NCI-H460 (cell line): ENCODE data around the gene ALPG. TPM values are rescaled to one million over a fixed set of nuclear protein-coding genes. Genes with fewer than 3 reads are reported as not detected.
"Not testable (repeated sequence)": the region's sequence is repeated elsewhere in the genome, so short reads cannot be mapped to it uniquely, and the experiment has no call there.

Experiments used
- DNase-seq: peaks from one replicate; pipeline ENCODE4 v3.0.0-alpha.2; 2016; ENCODE audit warnings: low read depth; ENCODE audit errors: extremely low read depth
- total RNA-seq: library from RNA; depleted of rRNA; stranded (reverse); fragments of >200 nt; shearing (Covaris generic); gene quantifications from 2 replicates; pipeline ENCODE4 v1.2.3, GENCODE V29; 2014

The ALPG gene
- total RNA-seq, 1 experiment from 2014 or later: not detected

DNA sequence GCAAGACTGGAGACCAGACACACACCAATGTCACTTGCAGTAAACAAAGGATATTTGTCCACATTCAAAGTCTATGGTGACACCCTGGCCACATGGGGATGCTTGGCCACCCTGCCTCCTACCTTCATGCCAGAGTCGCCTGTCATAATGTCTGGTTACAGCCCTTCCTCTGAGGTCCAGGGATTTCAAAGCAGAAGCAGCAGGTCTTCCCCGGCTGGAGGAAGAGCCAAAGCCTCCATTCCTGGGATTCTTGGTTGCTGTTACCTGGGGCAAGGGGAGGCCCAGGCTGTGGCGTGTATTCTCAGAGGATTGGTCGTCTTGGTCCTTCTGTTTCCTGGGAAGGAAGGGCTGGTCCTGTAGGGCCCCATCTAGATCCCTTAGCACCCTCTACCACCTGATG lies 30.4 kb upstream of the ALPG start:
- no peak for DNase-seq

DNA sequence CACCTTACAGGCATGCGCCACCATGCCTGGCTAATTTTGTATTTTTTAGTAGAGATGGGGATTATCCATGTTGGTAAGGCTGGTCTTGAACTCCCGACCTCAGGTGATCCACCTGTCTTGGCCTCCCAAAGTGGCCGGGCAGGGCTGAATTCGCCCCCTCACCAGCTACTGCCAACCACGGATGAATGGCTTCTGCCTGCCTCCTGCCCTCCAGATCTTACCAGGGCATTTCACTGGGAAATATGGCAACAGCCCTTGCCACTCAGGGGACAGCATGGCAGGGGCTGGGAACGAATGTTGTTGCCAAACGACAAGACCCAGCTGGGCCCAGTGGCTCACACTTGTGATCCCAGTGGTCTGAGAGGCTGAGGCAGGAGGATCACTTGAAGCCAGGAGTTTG lies 29.9 kb upstream of the ALPG start:
- no peak for DNase-seq

GRCh38 chr2:232377319-232377718 lies 29.3 kb upstream of the ALPG start:
- no peak for DNase-seq

DNA sequence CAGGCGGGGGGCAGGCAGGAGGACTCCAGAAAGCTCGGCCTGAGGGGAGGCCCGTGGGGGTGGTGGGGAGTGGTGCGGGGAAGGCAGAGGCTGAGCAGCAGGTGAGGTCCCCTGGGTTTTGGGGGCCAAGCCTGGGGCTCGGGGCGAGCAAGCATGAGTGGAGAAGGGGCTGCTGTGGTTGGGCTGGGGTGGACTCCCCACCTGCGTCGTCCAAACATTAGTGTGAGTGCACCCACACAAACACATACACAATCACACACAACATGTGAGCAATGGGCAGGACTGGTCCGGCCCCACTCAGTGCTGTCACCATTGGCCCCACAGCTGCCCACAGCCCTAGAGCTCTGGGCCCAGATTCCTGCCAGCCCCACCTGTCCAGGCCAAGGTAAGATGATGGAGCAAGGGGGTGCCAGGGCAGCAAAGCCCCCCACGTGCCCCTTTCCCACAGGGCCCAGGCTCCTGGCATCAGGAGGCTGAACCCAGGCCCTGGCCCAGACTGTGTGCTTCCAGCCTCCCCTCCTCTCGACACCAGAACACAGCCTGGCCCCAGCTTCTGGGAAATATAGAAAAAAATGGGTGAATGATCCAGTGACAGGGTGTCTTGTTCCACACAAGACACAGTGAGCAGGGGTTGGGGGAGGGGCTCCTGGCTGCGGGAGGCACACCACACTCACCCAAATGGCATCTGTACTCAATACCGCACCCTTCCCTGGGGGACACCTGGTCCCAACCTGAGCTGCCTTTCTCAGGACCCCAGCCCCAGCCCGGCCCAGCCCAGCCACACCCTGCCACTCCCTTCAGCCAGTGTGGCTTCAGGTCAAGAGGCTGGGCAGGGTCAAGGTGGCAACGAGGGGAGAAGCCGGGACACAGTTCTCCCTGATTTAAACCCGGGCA lies 28.6 kb upstream of the ALPG start:
- no peak for DNase-seq

DNA sequence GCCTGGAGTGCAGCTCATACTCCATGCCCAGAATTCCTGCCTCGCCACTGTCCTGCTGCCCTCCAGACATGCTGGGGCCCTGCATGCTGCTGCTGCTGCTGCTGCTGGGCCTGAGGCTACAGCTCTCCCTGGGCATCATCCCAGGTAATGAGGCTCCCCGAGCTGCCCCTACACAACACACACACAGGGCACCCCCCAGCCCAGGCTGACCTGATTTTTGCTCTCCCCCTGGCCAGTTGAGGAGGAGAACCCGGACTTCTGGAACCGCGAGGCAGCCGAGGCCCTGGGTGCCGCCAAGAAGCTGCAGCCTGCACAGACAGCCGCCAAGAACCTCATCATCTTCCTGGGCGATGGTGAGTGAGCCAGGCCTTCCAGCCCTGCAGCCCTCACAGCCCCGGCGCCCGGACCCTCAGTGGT lies 27.9 kb upstream of the ALPG start, which contains the start of gene ALPP:
Gene ALPP (plus strand): TSS at position 17 of the 417 bp plus-strand sequence. CDS start 52 bp downstream, at position 69.
- DNase-seq: not testable (repeated sequence)

- not testable (repeated sequence) for DNase-seq
Observed at GRCh38 chr2:232379610-232380590, 26.7 kb upstream of the ALPG start.

GRCh38 chr2:232381204-232382031 lies 25.2 kb upstream of the ALPG start:
- not testable (repeated sequence) for DNase-seq

- DNase-seq: no peak
Observed at GRCh38 chr2:232382331-232383225, 24.1 kb upstream of the ALPG start.

DNA sequence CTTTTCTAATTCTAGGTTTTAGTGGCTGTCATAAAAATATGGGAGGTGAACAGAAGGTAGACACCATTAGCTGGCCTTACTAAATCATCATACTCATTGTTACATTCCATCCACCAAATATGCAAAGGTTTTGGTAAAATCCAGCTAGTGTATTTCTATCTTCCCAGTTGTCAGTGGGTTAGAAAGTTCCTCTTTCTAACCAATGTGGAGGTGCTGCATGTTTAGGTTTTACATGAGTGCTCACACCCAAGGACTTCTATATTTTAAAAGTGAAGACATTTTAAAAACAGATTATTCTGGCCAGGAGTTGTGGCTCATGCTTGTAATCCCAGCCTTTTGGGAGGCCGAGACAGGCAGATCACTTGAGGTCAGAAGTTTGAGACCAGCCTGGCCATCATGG lies 22.2 kb upstream of the ALPG start:
- DNase-seq: no peak

DNA sequence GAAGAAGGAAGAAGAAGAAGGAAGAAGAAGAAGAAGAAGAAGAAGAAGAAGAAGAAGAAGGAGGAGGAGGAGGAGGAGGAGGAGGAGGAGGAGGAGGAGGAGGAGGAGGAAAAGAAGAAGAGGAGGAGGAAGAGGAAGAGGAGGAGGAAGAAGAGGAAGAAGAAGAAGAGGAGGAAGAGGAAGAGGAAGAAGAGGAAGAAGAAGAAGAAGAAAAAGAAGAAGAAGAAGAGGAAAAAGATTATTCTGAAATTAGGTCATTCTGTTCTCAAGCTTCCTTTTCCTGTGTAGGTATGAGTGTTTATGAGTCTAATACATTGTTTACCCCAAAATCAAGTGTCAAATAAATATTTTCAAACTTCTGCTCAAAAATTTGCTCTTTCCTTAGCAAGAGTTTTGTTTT lies 21.6 kb upstream of the ALPG start:
- DNase-seq: not testable (repeated sequence)

DNA sequence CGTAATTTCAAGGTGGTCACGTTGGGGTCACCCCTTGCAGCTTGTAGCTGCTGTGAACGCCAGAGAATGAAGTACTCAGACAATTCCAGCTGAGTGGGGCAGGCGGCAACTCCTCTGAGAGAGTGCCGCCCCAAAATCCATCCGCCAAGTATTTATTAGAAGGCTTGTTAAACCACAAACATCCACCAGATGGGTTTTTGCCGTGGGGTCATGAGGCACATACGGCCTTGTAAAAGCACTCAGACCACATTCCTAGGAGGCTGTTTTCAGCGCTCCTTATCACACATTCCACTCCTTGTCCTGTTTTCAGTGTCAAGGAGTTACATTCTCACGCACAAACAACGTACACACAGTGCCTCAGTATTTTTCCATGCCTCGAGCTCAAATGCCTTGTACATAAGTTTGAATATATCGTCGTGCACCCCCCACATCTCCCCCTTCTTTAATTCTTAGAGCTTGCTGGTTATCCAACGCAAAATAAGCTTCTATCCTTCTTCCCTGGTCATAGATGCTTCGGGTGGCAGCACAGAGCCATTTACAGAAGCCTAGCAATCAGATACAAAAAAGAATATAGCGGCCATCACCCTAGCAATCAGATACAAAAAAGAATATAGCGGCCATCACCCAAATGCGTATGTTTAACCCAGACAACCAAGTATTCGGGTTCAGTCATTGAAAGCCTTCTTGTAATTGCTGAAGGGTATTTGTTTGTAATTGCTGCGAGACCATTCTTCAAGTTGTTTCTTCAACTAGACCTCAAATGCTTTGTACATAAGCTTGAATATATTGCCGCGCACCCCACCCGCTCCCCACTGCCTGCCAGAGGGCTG lies 20.8 kb upstream of the ALPG start:
- no peak for DNase-seq

- DNase-seq: no peak
Observed at GRCh38 chr2:232386490-232386739, 20.2 kb upstream of the ALPG start.

GRCh38 chr2:232386740-232387450 lies 19.7 kb upstream of the ALPG start:
- DNase-seq: peak; percentile 16

DNA sequence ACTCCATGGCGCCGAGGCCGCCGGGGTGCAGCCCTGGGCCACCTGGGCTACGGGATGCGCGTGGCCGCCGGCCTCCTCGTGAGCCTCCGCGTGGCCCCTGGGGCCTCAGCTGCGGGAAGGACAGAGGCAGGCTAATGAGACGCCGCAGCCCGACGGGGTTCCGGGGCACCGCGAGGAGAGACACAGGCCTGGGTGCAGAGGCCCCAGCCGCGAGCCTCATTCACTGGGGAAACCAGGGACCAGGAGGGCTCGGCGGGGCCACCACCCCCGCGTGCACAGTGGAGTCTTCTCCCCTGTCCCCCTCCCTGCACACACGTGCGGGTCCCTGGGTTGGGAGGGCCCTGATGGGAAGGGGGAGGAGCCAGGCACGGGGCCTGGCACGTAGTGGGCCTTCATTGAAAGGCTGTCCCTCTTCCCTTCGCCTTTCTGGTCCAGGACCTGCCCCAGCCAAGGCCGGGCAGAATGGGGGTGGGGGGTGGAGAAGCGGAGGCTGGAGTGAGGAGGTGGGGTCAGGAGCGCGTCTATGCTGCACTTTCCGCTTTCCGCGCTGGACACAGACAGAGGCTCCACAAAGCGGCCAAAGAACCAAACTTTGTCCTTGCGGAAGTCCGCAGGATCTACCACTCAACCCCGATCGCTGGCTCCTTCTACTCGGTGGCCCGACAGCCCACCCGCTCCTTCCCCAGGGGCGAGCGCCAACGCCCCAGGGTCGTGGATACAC lies 19.0 kb upstream of the ALPG start:
- no peak for DNase-seq

DNA sequence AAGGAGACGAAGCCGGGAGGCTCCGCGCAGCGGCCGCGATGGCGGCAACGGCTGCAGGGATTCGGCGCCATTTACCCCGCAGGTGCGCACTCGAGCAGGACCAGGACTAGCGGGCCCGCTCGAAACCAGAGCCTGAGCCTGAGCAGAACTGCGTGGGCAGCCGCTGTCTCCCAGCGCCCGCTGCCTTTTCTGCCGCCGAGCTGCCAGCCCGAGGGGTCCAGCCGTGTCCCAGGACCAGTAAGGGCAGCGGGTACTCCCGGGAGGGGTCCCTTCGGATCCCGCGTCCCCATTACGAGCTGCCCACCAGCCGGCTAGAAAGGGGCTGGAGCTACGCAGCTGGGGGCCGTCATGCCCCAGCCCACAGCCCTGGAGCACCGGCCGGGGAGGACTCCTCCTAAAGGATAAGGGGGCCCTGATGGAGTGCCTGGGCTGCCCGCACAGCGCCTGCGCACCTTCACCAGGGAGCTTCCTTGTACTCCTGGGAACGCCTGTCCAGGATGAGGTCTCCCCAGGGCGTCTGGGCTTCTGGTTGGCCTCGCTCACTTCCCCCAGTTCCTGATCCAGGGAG lies 18.2 kb upstream of the ALPG start:
- DNase-seq: no peak

- no peak for DNase-seq
Observed at GRCh38 chr2:232389327-232389726, 17.3 kb upstream of the ALPG start.

GRCh38 chr2:232390661-232391060 lies 16.0 kb upstream of the ALPG start:
- DNase-seq: no peak
